SK-N-SH treated with all-trans-retinoic acid at 6 μM for 48 hours (cell line): ENCODE data around the gene OR10C1.

Experiments
- ATAC-seq: fragments of 200-7000 bp; cut with Tn5 transposase; 3 replicates; pipeline ENCODE4 v1.9.1; 2020; ENCODE audit warnings: mild to moderate bottlenecking, moderate library complexity
- ARNTL ChIP-seq: fragments of 450-650 bp; formaldehyde crosslinking; IDR thresholded peaks from 2 replicates; pipeline ENCODE4 v1.5.0; 2020; ENCODE audit warnings: low read depth, mild to moderate bottlenecking, moderate library complexity, borderline replicate concordance
- BACH2 ChIP-seq: fragments of 250-450 bp; sonication (Bioruptor Pico); IDR thresholded peaks from 2 replicates; pipeline ENCODE4 v1.9.0; 2021; ENCODE audit warnings: mild to moderate bottlenecking, borderline replicate concordance
- CREB5 ChIP-seq: fragments of 250-450 bp; sonication (Bioruptor Pico); IDR thresholded peaks from 2 replicates; pipeline ENCODE4 v1.5.1; 2020; ENCODE audit warnings: low read depth, mild to moderate bottlenecking, moderate library complexity
- CSDC2 ChIP-seq: fragments of 250-450 bp; sonication (Bioruptor Pico); IDR thresholded peaks from 2 replicates; pipeline ENCODE4 v1.5.0; 2020; ENCODE audit warnings: mild to moderate bottlenecking, moderate library complexity
- GLIS3 ChIP-seq: fragments of 250-450 bp; sonication (Bioruptor Pico); IDR thresholded peaks from 2 replicates; pipeline ENCODE4 v1.5.0; 2020; ENCODE audit warnings: mild to moderate bottlenecking, moderate library complexity
- ISL1 ChIP-seq: fragments of 250-450 bp; sonication (Bioruptor Pico); IDR thresholded peaks from 2 replicates; pipeline ENCODE4 v2.1.2; 2022; ENCODE audit warnings: mild to moderate bottlenecking, moderate library complexity
- OSR1 ChIP-seq: fragments of 250-450 bp; sonication (Bioruptor Pico); IDR thresholded peaks from 2 replicates; pipeline ENCODE4 v1.8.0; 2022; ENCODE audit warnings: moderate library complexity, mild to moderate bottlenecking, inconsistent platforms
- RARB ChIP-seq: fragments of 250-450 bp; sonication (Bioruptor Pico); IDR thresholded peaks from 2 replicates; pipeline ENCODE4 v1.8.0; 2021; ENCODE audit warnings: mild to moderate bottlenecking, moderate library complexity
- SNAI2 ChIP-seq: fragments of 250-450 bp; sonication (Bioruptor Pico); IDR thresholded peaks from 2 replicates; pipeline ENCODE4 v1.5.0; 2020; ENCODE audit warnings: mild to moderate bottlenecking, moderate library complexity
- TCF4 ChIP-seq: fragments of 250-450 bp; sonication (Bioruptor Pico); IDR thresholded peaks from 2 replicates; pipeline ENCODE4 v1.8.0; 2021; ENCODE audit warnings: mild to moderate bottlenecking, moderate library complexity, borderline replicate concordance
- TOX ChIP-seq: fragments of 250-450 bp; sonication (Bioruptor Pico); IDR thresholded peaks from 2 replicates; pipeline ENCODE4 v1.8.0; 2021; ENCODE audit warnings: mild to moderate bottlenecking, moderate library complexity, borderline replicate concordance
- TSHZ2 ChIP-seq: fragments of 250-450 bp; sonication (Bioruptor Pico); IDR thresholded peaks from 2 replicates; pipeline ENCODE4 v1.5.0; 2020; ENCODE audit warnings: mild to moderate bottlenecking, moderate library complexity
- ZC3H10 ChIP-seq: fragments of 250-450 bp; sonication (Bioruptor Pico); IDR thresholded peaks from 2 replicates; pipeline ENCODE4 v1.5.1; 2021; ENCODE audit warnings: mild to moderate bottlenecking, moderate library complexity
- ZFP30 ChIP-seq: fragments of 450-650 bp; formaldehyde crosslinking; IDR thresholded peaks from 2 replicates; pipeline ENCODE4 v1.5.0; 2022; ENCODE audit warnings: mild to moderate bottlenecking, moderate library complexity
- ZNF565 ChIP-seq: fragments of 450-650 bp; formaldehyde crosslinking; conservative IDR thresholded peaks from 2 replicates; pipeline ENCODE4 v1.5.0; 2020; ENCODE audit warnings: low read depth, mild to moderate bottlenecking, moderate library complexity
- ZNF70 ChIP-seq: fragments of 450-650 bp; formaldehyde crosslinking; IDR thresholded peaks from 2 replicates; pipeline ENCODE4 v1.5.0; 2020; ENCODE audit warnings: mild to moderate bottlenecking, moderate library complexity
- ZNF8 ChIP-seq: fragments of 450-650 bp; formaldehyde crosslinking; IDR thresholded peaks from 2 replicates; pipeline ENCODE4 v1.5.0; 2020; ENCODE audit warnings: mild to moderate bottlenecking, moderate library complexity
- TF ChIP-seq, protein P1 (sequence below): fragments of 250-450 bp; sonication (Bioruptor Pico); IDR thresholded peaks from 2 replicates; pipeline ENCODE4 v1.8.0; 2021; ENCODE audit warnings: low read depth, mild to moderate bottlenecking, moderate library complexity, borderline replicate concordance

OR10C1 gene

GRCh38 chr6:29479560-29479959, 40.5 kb downstream of the OR10C1 start (continued):
- TF ChIP-seq CREB5 (no peak), ZNF565 (CRISPR knock-in tag) (no peak), OSR1 (CRISPR knock-in tag) (no peak)
- TF ChIP-seq, protein P1, sequence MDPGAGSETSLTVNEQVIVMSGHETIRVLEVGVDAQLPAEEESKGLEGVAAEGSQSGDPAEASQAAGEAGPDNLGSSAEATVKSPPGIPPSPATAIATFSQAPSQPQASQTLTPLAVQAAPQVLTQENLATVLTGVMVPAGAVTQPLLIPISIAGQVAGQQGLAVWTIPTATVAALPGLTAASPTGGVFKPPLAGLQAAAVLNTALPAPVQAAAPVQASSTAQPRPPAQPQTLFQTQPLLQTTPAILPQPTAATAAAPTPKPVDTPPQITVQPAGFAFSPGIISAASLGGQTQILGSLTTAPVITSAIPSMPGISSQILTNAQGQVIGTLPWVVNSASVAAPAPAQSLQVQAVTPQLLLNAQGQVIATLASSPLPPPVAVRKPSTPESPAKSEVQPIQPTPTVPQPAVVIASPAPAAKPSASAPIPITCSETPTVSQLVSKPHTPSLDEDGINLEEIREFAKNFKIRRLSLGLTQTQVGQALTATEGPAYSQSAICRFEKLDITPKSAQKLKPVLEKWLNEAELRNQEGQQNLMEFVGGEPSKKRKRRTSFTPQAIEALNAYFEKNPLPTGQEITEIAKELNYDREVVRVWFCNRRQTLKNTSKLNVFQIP (CRISPR knock-in tag) = no peak

- no peak for ATAC-seq
Observed at GRCh38 chr6:29483186-29483585, 44.1 kb downstream of the OR10C1 start.

DNA sequence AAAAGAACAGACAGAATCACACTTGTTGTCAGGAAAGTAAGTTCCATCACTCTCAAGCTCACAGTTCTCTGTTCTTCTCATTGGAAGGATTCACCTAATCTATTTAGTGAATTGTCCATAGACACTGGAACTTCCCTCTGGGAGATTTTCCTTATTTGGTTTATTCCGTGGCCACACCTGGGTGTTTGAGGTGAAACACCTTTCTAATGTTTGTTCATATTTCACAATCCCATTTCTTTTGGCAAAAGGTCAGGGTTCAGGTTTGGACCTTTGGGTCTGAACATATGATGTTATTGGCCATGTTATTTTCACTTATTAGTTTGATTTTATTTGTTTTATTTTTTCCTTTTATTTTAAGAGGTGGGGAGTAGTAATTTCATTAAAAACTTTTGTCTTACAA, 44.6 kb downstream of the OR10C1 start:
- no peak for TF ChIP-seq ZNF8 (CRISPR knock-in tag)
- TF ChIP-seq ZC3H10 (CRISPR knock-in tag) = no peak
- TF ChIP-seq, protein P1 (CRISPR knock-in tag) = no peak
- TF ChIP-seq SNAI2 (CRISPR knock-in tag) = no peak
- TF ChIP-seq TSHZ2 (CRISPR knock-in tag) = no peak
- no peak for TF ChIP-seq ZFP30 (CRISPR knock-in tag)
- TF ChIP-seq CREB5 = no peak
- no peak for TF ChIP-seq CSDC2 (CRISPR knock-in tag)
- no peak for TF ChIP-seq BACH2 (CRISPR knock-in tag)
- no peak for ATAC-seq

More at GRCh38 chr6:29483186-29483585, 44.1 kb downstream of the OR10C1 start:
- TF ChIP-seq TSHZ2 (CRISPR knock-in tag) (no peak), GLIS3 (CRISPR knock-in tag) (no peak), ZNF565 (CRISPR knock-in tag) (no peak), ZNF70 (CRISPR knock-in tag) (no peak)

DNA sequence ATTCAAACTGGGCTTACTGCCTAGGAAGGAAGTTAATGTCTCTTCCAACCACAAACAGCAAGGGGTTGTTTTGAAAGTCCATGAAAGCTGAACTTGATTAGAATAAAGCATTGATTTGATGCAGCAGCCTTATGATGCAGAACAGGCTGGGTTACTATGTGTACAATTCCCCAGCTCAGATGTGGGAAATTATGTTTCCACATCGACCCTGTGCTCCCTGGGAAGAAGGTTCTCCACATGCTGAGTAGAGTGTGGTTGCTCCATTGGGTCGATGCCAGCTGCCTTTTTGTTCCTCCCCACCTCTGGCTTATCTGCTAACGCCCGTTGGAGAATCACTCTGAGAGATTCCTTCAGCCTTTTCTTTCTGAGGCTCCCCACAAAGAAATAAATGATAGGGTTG, 47.5 kb downstream of the OR10C1 start:
- ATAC-seq = no peak
- TF ChIP-seq CREB5 = no peak
- TF ChIP-seq ISL1 = no peak
- TF ChIP-seq TCF4 (CRISPR knock-in tag) = no peak
- no peak for TF ChIP-seq BACH2 (CRISPR knock-in tag)
- no peak for TF ChIP-seq ZNF565 (CRISPR knock-in tag)
- TF ChIP-seq ARNTL = no peak
- no peak for TF ChIP-seq TOX (CRISPR knock-in tag)
- no peak for TF ChIP-seq RARB (CRISPR knock-in tag)
- no peak for TF ChIP-seq TSHZ2 (CRISPR knock-in tag)
- TF ChIP-seq ZNF70 (CRISPR knock-in tag) = no peak
- no peak for TF ChIP-seq GLIS3 (CRISPR knock-in tag)
